Endometrial microvascular endothelial cells (primary cell): ENCODE measurements around the gene PRKAR1B. TPM values are rescaled to one million over a fixed set of nuclear protein-coding genes. Genes with fewer than 3 reads are reported as not detected.
"Not testable (repeated sequence)": the region's sequence is repeated elsewhere in the genome, so short reads cannot be mapped to it uniquely, and the experiment has no call there.

Source experiments
- in situ Hi-C: cut with HindIII; loops from 2 replicates; pipeline ENCODE4 v1.10.0; 2017; ENCODE audit warnings: low sequenced_read_pairs, low pct_unique_long_range_greater_than_20kb; ENCODE audit errors: inconsistent ontology term
- total RNA-seq: library from RNA; depleted of rRNA; stranded (reverse); fragments of >200 nt; gene quantifications from one replicate; pipeline ENCODE4 v1.2.3, GENCODE V29; 2015; ENCODE audit errors: inconsistent ontology term

Gene PRKAR1B
- total RNA-seq, 1 donor from 2014 or later, result 17.2 TPM

DNA sequence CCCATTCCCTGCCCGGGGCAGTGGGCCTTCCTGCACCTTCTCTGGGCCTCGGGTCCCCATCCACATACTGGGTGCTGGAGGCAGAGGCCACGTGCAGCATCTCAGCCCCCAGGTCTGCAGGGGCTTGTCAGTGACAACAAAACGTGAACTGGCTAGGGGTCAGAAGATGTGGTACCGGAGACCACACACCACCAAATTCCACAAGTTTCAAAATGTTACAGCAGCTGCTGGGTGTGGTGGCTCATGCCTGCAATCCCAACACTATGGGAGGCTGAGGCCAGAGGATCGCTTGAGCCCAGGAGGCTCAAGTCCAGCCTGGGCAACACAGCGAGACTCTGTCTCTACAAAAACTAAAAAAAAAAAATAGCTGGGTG, 62.7 kb downstream of the PRKAR1B start:
- in situ Hi-C loops, result no loop called here

GRCh38 chr7:662576-662975, 64.5 kb downstream of the PRKAR1B start:
- in situ Hi-C loops, result no loop called here

- in situ Hi-C loops, result no loop called here
These were observed 67.1 kb downstream of the PRKAR1B start for GRCh38 chr7:659996-660395.

DNA sequence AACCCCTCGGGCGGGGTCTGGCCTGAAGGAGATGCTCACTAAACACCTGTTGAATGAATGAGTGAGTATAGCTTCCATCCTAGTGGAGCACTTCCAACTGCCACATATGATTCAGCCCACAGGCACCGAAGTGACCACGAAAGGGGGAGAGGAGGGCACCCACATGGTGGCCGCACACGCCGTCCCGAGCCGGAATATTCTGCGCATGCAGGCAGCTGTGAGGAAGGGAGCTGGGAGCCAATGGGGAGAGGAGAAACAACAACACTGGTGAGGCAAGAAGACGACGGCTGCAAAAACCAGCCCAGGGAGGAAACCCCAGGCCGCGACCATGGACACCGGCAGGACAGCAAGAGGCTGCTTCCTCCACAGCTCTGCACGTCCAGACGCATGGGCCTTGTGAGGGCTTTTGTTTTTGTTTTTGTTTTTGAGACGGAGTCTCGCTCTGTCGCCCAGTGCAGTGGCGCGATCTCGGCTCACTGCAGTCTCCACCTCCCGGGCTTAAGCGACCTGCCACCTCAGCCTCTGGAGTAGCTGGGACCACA, 67.7 kb downstream of the PRKAR1B start:
- in situ Hi-C loops, result no loop called here

GRCh38 chr7:657565-658119, 69.4 kb downstream of the PRKAR1B start:
- in situ Hi-C loops, result no loop called here

- in situ Hi-C loops, result not testable (repeated sequence)
These were observed 70.1 kb downstream of the PRKAR1B start for GRCh38 chr7:657010-657409.

GRCh38 chr7:655758-656157, 71.3 kb downstream of the PRKAR1B start:
- in situ Hi-C loops, result no loop called here

- in situ Hi-C loops, result no loop called here
These were observed 73.0 kb downstream of the PRKAR1B start for GRCh38 chr7:653829-654764.

DNA sequence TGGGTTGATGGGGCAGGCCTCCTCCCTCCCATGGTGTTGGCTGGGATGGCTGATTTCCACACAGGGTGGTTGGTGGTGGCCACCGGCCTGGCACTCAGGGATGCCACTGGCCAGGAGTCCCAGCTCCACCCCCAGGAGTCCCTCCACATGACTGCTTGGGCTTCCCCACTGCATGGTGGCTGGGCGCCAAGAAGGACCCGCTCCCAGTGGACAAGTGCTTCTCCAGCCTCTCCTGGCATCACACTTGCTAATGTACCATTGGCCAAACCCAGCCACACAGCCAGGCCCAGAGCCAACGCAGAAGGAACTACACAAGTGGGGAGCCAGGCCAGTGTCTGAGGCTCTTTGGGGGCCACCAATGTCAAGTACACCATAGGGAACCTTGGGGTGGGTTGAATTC, 74.2 kb downstream of the PRKAR1B start:
- in situ Hi-C loops, result no loop called here

DNA sequence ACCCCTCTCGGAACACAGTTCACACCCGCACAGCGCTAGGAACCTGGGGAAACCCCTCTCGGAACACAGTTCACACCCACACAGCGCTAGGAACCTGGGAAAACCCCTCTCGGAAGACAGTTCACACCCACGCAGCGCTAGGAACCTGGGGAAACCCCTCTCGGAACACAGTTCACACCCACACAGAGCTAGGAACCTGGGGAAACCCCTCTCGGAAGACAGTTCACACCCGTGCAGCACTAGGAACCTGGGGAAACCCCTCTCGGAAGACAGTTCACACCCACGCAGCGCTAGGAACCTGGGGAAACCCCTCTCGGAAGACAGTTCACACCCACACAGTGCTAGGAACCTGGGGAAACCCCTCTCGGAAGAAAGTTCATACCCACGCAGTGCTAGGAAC, 74.9 kb downstream of the PRKAR1B start:
- in situ Hi-C loops, result not testable (repeated sequence)

GRCh38 chr7:651032-651728, 75.9 kb downstream of the PRKAR1B start:
- in situ Hi-C loops, result no loop called here

DNA sequence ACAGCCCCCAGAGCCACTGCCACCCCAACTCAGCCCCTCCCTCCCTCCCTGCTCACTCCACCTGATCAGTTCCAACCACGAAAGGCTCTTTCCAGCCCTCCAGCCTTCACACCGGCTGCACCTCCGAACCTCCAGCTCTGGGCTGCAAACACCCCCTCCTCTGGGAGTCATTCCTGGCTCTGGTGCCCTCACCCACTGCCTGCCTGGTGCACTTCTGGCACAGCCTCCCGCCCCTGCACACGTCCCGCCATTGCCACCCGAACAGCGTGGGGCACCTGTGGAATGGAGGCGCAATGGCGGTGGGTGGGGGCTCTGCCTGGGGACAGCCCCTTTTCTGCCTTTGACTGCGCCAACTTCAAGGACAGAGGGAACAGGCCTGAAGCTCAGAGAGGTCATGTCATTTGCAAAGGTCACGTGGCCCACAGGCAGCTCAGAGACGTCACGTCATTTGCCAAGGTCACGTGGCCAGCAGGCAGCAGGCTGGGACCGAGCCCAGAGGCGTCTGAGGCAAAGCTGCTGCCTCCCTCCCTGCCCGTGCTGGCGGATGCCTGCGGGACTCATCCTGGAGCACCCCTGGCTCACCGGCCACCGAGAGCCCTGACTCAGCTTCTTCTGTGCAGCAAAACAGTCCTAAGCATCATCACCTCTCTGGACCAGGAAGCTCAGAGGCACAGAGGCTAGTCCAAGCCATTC, 76.6 kb downstream of the PRKAR1B start:
- in situ Hi-C loops, result no loop called here

DNA sequence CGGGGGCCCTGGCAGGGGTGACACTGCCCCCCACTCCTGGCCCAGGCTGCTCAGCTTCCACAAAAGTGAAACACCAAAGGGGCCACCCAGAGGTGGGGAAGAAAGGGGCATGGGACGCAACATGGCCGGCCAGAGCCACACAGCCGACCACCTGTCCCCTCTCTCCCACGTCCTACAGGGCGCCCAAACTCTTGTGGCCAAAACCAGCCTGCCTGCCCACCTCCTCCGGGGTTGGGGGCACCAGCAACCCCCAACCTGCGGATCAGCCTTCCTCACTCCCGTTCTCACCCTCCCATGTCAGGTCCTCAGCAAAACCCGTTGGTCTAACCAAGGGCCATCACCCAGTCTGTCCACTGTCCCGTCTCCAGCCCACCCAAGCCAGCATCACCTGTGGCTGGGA, 80.1 kb downstream of the PRKAR1B start:
- in situ Hi-C loops, result no loop called here

GRCh38 chr7:646487-646886, 80.6 kb downstream of the PRKAR1B start:
- in situ Hi-C loops, result no loop called here

DNA sequence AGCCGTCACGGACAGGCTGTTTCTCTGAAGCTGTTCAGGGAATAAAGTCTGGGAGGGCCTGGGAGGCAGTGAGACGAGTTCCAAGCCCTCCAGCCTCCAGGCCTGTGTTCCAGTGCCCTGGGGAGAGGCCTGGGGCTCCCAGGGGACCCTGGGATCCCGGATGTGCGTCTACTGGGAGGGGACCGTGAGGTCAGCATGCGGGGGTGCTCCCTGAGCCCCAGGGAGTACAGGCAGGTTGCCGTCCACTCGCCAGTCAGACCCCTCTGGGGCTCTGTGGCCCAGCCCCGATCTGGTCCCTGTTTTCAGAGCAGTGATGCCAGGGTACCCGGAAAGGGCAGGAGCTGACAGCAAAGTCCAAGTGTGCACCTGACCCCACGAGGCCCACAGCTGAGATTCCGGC, 81.5 kb downstream of the PRKAR1B start:
- in situ Hi-C loops, result no loop called here

- in situ Hi-C loops, result no loop called here
These were observed 82.4 kb downstream of the PRKAR1B start for GRCh38 chr7:644381-645305.

- in situ Hi-C loops, result no loop called here
These were observed 85.1 kb downstream of the PRKAR1B start for GRCh38 chr7:641966-642365.

- in situ Hi-C loops, result no loop called here
These were observed 85.8 kb downstream of the PRKAR1B start for GRCh38 chr7:641269-641671.
